ENCODE results near the gene TYW3. TPM values are rescaled to one million over a fixed set of nuclear protein-coding genes. Genes with fewer than 3 reads are reported as not detected.

Gene TYW3
- total RNA-seq, 1 donor from 2014 or later: 8.8 TPM

- no peaks in the 10 kb centered on the region for H3K27me3 ChIP-seq
- intact Hi-C loops (cut with DNase I): no loop called here
- no peak overlapping the region for H3K4me3 ChIP-seq
- H3K27ac ChIP-seq: no peak overlapping the region
- no peaks in the 10 kb centered on the region for H3K36me3 ChIP-seq
- H3K9me3 ChIP-seq: no peaks in the 10 kb centered on the region
- no peaks in the 10 kb centered on the region for H3K4me1 ChIP-seq
- TF ChIP-seq CTCF (IDR thresholded peaks at IDR 0.05): no peak
- TF ChIP-seq POLR2A (IDR thresholded peaks at IDR 0.05): no peak
- TF ChIP-seq POLR2AphosphoS5 (IDR thresholded peaks at IDR 0.05; ENCODE audit: insufficient read depth in 1 of 2, low read depth in 1 of 2): no peak
- no peak for DNase-seq (ENCODE audit: extremely low spot score in 2 of 2)
These were observed 58.5 kb downstream of the TYW3 start for GRCh38 chr1:74791491-74791890.

DNA sequence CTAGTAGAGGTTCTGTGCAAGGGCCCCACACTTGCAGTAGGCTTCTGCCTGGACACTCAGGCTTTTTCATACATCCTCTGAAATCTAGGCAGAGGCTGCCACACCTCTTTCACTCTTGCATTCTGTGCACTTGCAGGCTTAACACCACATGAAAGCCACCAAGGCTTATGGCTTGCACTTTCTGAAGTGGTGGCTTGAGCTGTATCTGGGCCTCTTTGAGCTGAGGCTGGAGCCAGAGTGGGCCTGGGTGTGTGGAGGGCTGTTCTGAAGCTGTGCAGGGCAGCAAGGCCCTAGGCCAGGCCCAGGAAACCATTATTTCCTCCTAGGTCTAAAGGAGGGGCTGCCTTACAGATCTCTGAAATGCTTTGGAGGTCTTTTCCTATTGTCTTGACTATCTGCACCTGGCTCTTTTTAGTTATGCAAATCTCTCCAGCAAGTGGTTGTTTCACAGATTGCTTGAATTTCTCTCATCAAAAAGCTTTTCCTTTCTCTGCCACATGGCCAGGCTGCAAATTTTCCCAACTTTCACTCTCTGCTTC, 66.2 kb downstream of the TYW3 start:
- intact Hi-C loops (cut with DNase I): no loop called here
- no peaks in the 10 kb centered on the region for H3K9me3 ChIP-seq
- DNase-seq (ENCODE audit: extremely low spot score in 2 of 2): no peak
- H3K4me1 ChIP-seq: no peaks in the 10 kb centered on the region
- H3K36me3 ChIP-seq: no peaks in the 10 kb centered on the region
- no peak overlapping the region for H3K4me3 ChIP-seq
- H3K27me3 ChIP-seq: no peaks in the 10 kb centered on the region
- no peak overlapping the region for H3K27ac ChIP-seq
- TF ChIP-seq CTCF (IDR thresholded peaks at IDR 0.05): no peak
- no peak for TF ChIP-seq POLR2A (IDR thresholded peaks at IDR 0.05)
- no peak for TF ChIP-seq POLR2AphosphoS5 (IDR thresholded peaks at IDR 0.05; ENCODE audit: insufficient read depth in 1 of 2, low read depth in 1 of 2)

DNA sequence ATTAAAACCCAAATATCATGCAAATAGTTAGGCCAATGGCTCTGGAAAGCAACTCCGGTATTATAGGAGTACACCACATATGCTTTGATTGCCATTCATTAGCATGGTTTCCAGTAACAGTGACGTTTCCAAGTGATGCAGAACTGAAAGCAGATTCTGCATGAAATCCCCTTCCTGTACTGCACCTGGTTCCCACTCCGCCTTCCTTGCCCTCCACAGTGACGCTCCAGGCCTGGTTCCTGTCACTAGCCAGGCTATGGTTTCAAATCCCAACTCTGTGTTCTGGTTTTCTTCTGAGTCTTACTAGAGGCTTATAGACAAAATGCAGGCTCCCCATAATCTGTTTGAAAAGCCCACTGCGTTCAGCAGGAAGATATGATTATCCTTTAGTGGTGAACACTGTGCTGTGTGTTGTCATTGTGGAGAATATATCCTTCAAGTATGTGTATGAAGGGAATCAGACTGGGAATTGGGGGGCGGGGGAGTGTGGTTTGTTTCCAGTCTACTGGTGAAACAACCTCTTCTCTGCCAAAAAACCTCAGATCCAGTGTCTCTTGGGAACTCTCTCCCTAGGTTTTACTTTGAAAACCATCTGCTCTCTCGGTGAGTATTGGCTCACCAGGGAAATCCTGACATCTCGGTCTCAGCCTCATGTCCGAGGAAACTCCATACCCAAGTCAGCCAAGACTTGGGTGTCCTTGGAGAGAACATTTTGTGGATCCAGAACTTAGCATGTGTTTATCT, 78.7 kb downstream of the TYW3 start:
- TF ChIP-seq CTCF (IDR thresholded peaks at IDR 0.05): no peak
- no peak for TF ChIP-seq POLR2A (IDR thresholded peaks at IDR 0.05)
- TF ChIP-seq POLR2AphosphoS5 (IDR thresholded peaks at IDR 0.05; ENCODE audit: insufficient read depth in 1 of 2, low read depth in 1 of 2): no peak
- Histone ChIP-seq H3K36me3 (no peaks in the 10 kb centered on the region), H3K27ac (no peak overlapping the region), H3K4me3 (no peak overlapping the region), H3K27me3 (no peaks in the 10 kb centered on the region), H3K4me1 (no peaks in the 10 kb centered on the region), H3K9me3 (no peaks in the 10 kb centered on the region)
- DNase-seq (ENCODE audit: extremely low spot score in 2 of 2): no peak
- intact Hi-C loops (cut with DNase I): no loop called here

GRCh38 chr1:74812180-74812541, 79.2 kb downstream of the TYW3 start:
- intact Hi-C loops (cut with DNase I): no loop called here

More at GRCh38 chr1:74812180-74812541, 79.2 kb downstream of the TYW3 start:
- no peaks in the 10 kb centered on the region for H3K4me1 ChIP-seq
- TF ChIP-seq POLR2AphosphoS5 (IDR thresholded peaks at IDR 0.05; ENCODE audit: insufficient read depth in 1 of 2, low read depth in 1 of 2) (no peak), CTCF (IDR thresholded peaks at IDR 0.05) (no peak), POLR2A (IDR thresholded peaks at IDR 0.05) (no peak)
- no peaks in the 10 kb centered on the region for H3K36me3 ChIP-seq
- H3K4me3 ChIP-seq: no peak overlapping the region
- no peaks in the 10 kb centered on the region for H3K27me3 ChIP-seq
- H3K27ac ChIP-seq: no peak overlapping the region
- DNase-seq (ENCODE audit: extremely low spot score in 2 of 2): no peak
- no peaks in the 10 kb centered on the region for H3K9me3 ChIP-seq

Other genes with a start within 250 kb of the TYW3 start
- gene LRRC53, start 220.5 kb upstream of the TYW3 start, total RNA-seq: not detected
- 0.49 TPM for gene ERICH3, start 59.4 kb upstream of the TYW3 start, total RNA-seq
- 32.7 TPM for gene CRYZ, start 102 bp upstream of the TYW3 start, total RNA-seq